ENCODE measurements around the gene NEU2. TPM values are rescaled to one million over a fixed set of nuclear protein-coding genes. Genes with fewer than 3 reads are reported as not detected.

The NEU2 gene
- total RNA-seq, 2 donors from 2014 or later, result not detected

DNA sequence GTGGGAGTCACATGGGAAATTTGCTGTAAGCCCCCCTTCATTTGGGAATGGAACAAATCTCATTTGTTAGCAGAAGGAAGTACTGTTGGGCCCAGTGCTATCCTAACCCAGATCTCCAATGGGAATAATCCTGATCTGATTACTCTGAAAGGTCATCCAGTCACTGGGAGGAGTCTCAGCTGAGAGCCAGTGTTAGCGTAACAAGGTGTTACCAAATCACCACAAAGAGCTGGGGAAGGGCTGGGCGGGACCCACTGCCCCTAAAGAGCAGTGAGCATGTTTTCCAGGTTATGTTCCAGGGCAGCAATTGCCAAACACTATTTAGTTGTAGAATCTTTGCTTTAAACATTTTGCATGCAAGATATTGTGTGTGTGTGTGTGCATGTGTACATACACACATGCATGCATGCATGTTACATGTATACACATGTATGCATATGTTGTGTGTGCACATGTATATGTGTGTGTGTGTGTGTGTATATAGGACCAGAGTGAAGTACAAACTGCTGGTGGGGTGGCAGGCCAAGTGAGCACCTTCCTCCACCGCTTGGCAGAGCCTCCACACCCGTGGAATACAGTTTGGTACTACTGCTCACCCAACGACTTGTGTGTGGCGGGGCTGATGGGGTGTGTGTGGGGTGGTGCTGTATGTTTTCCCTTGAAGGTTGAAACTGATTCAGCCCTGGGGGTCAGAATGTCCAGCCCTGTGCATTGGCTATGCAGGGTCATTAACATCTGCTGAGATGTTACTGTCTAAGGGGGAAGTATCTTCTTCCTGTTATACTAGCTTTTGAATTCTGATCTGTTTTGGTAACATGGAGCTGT, 42.9 kb downstream of the NEU2 start:
- DNase-seq (ENCODE audit: low spot score in 2 of 2), result peak in 1 of 2 donors; percentile 38
- H3K9me3 Mint-ChIP-seq, result peaks cover 0 to 5% of the 10 kb centered on the region in 2 donors
- peak in 1 of 2 donors; percentile 17 for ATAC-seq
- no peak overlapping the region for H3K27ac Mint-ChIP-seq
- peaks cover 14 to 33% of the 10 kb centered on the region in 2 donors for H3K36me3 Mint-ChIP-seq

DNA sequence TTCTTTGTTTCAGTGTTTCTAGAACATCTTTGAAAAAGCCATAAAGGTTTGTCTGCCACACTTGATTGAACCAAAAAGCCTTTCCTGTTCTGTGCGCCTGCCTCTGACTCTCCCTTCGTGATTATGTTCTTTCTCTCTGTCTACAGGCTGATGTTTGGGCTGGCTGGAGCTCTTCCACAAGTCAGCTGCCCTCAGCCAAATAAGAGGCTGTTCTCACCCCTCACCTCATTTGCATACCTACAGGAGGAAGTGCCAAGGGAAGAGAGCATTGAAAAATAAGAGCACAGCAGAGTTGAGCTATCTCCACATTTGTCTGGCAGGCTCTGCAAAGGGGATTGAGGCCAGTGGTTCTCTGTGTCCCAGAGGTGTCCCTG, 43.5 kb downstream of the NEU2 start:
- peak in 1 of 2 donors; percentile 55 for DNase-seq (ENCODE audit: low spot score in 2 of 2)
- ATAC-seq, result peak; percentile 21 to 33
- peaks cover 14 to 29% of the 10 kb centered on the region in 2 donors for H3K36me3 Mint-ChIP-seq
- H3K27ac Mint-ChIP-seq, result no peak overlapping the region
- H3K9me3 Mint-ChIP-seq, result peaks cover 0 to 5% of the 10 kb centered on the region in 2 donors

DNA sequence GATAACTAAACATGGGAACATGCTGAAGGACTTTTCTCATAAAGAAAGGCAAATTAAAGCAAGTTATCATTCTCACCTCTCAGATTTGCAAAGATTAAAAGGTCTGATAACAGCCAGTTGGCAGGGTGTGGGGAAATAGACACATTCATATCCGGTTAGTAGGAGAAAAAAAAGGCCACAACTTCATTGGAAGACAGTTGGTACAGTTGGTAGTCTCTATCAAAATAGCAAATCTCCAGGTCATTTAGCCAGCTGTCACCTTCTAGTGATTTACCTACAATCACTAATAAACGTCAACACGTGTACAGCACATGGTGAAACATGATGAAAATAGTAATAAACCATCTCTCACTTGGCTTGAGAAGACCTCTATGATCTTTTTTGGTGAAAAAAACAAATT, 44.3 kb downstream of the NEU2 start:
- H3K36me3 Mint-ChIP-seq, result peaks cover 11 to 21% of the 10 kb centered on the region in 2 donors
- DNase-seq (ENCODE audit: low spot score in 2 of 2) (no peak), ATAC-seq (no peak)
- H3K9me3 Mint-ChIP-seq, result peaks cover 0 to 2% of the 10 kb centered on the region in 2 donors
- H3K27ac Mint-ChIP-seq, result no peak overlapping the region

DNA sequence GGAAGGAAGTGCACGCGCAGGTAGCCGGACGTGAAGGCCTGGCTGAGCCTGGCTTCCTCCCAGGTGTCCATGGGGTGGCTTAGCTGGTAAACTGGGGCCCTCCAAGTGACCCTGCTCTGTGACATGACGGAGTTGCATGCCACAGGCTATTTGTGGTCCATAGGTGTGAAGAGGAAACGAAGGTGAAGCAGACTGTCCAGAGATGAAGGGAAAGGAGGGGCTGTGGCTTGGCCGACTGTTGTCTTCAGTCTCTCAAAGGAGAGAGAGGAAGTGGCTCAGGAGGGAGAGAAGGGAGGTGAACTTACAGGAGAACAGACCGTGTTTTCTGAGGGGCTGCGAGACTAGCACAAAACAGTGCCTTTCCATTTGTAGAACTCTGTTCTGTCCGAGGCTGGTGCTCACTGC, 47.0 kb downstream of the NEU2 start:
- peak in 1 of 2 donors; percentile 7 for ATAC-seq
- peak overlapping the region; percentile 57 to 94 for H3K27ac Mint-ChIP-seq
- DNase-seq (ENCODE audit: low spot score in 2 of 2), result peak in 1 of 2 donors; percentile 60

DNA sequence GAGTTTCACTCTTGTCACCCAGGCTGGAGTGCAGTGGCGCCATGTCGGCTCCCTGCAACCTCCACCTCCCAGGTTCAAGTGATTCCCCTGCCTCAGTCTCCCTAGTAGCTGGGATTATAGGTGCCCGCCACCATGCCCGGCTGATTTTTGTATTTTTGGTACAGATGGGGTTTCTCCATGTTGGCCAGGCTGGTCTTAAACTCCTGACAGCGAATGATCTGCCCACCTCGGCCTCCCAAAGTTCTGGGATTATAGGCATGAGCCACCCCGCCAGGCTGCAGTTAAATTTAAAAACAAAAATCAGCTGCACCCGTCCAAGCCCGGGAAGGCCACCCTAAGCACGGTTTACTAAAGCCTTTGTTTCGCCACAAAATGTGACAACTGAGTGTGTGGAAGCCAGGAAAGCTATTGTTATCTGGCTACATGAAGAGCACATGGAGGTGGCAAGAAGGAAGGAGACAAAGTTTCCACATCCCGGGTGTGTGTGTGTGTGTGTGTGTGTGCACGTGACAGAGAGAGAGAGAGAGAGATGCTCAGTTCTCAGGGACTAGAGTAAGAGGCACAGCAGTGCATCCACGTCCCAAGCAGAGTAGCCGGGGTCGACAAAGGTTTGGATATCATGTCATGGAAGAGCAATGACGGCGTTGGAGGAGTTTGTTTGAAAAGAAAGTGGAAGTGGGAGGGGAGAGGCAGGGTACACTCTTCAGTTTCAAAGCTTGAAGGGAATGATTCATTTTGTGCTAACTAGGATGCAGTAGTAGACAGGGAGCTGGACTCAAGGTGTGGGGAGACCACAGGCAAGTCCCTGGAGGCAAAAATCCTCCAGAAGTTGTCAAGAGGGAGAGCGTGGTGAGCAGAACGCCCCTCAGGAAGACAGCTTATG, 47.7 kb downstream of the NEU2 start:
- peak overlapping the region; percentile 96 to 97 for H3K27ac Mint-ChIP-seq
- DNase-seq (ENCODE audit: low spot score in 2 of 2) (peak in 1 of 2 donors; percentile 54), ATAC-seq (peak; percentile 29 to 36)
- H3K36me3 Mint-ChIP-seq, result peaks cover 21 to 33% of the 10 kb centered on the region in 2 donors
- H3K9me3 Mint-ChIP-seq, result no peaks in the 10 kb centered on the region

More for the DNA sequence above, 47.0 kb downstream of the NEU2 start:
- Mint-ChIP-seq H3K9me3 (no peaks in the 10 kb centered on the region), H3K36me3 (peaks cover 21 to 30% of the 10 kb centered on the region in 2 donors)

DNA sequence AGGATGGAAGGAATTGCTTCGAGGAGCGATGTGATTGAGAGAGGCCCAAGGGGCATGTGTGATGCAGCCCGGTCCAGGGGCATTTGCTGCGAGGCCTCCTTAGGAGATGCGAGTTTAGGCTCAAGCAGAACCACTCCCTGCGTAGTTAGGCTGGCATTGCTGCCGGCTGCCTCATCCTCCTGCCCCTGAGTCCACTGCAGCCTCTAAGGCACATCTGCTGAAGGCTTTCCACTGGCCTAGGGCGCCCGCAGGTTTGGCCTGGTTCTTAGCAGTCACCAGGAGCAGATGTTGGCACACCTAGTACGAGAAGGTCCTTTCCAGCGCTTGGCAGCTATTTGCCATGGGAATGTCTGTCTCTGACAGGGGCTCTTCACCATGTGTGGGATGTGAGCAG, 48.4 kb downstream of the NEU2 start:
- DNase-seq (ENCODE audit: low spot score in 2 of 2), result no peak
- no peaks in the 10 kb centered on the region for H3K9me3 Mint-ChIP-seq
- H3K36me3 Mint-ChIP-seq, result peaks cover 25 to 40% of the 10 kb centered on the region in 2 donors
- no peak for ATAC-seq
- H3K27ac Mint-ChIP-seq, result peak overlapping the region; percentile 96 to 97

DNA sequence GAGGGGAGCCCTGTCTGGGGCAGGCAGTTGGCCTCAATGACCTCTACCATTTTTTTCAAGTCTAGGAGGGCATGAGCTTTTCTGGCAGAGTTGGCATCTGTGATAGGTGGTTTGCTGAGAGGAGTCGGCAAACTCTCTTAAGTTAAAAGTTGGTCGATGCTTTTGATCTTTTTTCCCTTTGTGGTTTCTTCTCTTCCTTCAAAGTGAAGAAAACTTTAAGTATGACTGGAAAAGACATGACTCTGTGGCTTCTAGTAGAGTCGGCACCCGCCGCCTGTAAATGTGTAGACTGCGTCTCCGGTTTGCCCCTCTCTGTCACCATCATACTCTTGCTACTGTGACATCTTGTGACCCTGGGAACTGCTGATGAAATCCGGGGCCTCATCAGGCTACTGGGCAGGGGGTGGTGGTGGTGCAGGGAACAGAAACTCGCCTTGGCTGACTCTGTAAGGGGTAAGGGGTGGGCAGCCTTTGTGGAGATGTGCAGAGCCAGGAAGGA, 48.8 kb downstream of the NEU2 start:
- no peaks in the 10 kb centered on the region for H3K9me3 Mint-ChIP-seq
- peak; percentile 77 to 79 for ATAC-seq
- H3K27ac Mint-ChIP-seq, result peak overlapping the region; percentile 96 to 97
- H3K36me3 Mint-ChIP-seq, result peaks cover 25 to 44% of the 10 kb centered on the region in 2 donors
- DNase-seq (ENCODE audit: low spot score in 2 of 2), result peak; percentile 63 to 80

DNA sequence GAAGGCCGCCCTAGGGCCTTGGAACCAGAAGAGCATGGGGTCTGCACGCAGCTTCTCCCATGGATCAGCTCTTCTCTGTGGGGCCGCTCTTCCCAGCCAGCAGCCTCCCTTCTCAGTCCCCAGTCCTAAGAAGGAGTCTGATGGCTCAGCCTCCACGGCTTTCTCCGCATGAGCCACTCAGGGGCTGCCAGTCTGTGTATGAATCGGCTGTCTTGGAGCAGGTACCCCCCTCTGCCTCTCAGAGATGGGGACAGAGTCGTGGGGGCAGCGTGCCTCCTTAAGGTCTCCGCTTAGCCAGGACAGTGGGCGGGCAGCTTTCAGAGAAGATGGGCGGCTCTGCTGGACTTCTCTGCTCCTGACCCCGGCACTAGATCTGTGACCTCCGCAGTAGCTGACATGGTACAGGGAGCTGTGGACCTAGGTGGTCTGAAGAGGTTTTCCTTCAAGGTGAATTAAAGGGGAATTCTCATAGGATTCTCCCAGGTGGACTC, 49.3 kb downstream of the NEU2 start:
- ATAC-seq, result peak in 1 of 2 donors; percentile 16
- H3K36me3 Mint-ChIP-seq, result peaks cover 25 to 47% of the 10 kb centered on the region in 2 donors
- H3K9me3 Mint-ChIP-seq, result no peaks in the 10 kb centered on the region

DNA sequence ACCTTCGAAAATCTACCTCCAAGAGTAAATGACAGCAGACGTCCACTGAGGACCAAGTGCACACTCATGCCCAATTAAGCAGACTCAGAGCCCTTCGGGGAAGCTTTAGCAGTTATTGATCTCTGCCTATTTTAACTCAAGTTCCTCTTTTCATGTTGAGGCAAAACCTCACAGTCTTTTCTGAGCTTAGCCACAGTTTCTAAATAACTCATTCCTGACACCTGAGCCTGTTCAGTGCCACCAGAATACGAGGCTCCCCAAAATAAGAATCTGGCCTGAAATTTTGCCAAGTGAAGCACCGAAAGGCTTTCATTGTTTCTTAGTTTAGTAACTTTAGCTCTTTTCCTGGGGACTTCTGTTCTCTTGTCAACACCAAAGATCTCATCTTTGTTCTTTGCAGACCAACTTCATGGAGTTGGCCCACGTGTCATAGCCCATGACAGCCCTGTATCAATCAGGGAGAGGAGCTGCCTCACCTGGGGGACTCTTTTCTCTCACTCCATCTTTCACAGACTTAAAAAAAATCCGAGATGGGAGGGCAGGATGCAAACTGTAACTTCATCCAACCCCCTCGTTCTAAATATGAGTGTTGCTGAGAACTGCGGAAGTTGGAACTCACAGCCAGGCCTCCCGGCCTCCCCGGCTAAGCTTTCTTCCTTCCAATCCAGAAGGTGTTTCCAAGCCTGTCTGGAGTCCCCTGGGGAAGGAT, 49.9 kb downstream of the NEU2 start:
- DNase-seq (ENCODE audit: low spot score in 2 of 2) (peak; percentile 46 to 54), ATAC-seq (peak; percentile 39 to 68)
- Mint-ChIP-seq H3K27ac (peak overlapping the region; percentile 96 to 97), H3K9me3 (no peaks in the 10 kb centered on the region), H3K36me3 (peaks cover 25 to 50% of the 10 kb centered on the region in 2 donors)

More for the DNA sequence above, 49.3 kb downstream of the NEU2 start:
- peak overlapping the region; percentile 96 to 97 for H3K27ac Mint-ChIP-seq
- peak in 1 of 2 donors; percentile 55 for DNase-seq (ENCODE audit: low spot score in 2 of 2)

DNA sequence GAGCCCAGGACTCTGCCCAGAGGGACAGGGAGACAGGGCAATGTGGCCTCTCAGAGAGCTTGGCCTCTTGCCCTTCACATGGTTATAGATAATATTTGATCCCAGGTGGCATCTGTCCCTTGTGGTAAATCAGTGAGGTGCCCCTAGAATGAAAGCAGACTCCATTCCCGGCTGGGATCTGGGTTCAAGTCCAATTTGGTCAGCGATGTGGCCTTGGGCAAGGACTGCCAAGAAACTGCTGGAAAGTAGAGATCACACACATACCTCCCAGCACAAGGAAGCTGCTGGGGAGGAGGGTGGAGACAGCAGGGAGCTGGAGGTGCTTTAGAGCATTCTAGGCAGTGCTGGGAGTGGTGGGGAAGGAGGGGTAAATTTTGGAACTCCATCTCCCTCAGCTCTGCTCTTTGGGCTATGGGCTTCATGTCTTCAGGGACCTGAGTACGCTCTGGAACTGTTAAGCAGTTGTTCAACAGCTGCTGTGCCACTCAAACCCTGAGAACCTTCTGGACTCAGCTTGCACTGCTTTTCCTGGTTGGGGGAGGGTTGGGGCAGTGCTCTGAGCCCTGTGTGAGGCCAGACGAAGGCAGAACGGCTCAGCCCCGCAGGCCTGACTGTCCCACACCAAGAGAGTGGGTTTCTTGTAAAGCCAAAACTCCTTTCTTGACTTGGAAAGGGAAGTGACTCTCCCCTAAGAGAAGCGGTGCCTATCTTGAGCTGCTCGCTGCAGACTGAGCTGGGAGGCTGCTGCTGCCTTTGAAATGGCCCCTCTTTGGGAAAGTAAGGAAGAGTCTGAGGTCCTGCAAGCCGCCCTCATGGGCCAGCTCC, 50.7 kb downstream of the NEU2 start:
- ATAC-seq (no peak), DNase-seq (ENCODE audit: low spot score in 2 of 2) (peak in 1 of 2 donors; percentile 55)
- Mint-ChIP-seq H3K27ac (peak overlapping the region; percentile 96 to 97), H3K9me3 (no peaks in the 10 kb centered on the region), H3K36me3 (peaks cover 25 to 57% of the 10 kb centered on the region in 2 donors)

DNA sequence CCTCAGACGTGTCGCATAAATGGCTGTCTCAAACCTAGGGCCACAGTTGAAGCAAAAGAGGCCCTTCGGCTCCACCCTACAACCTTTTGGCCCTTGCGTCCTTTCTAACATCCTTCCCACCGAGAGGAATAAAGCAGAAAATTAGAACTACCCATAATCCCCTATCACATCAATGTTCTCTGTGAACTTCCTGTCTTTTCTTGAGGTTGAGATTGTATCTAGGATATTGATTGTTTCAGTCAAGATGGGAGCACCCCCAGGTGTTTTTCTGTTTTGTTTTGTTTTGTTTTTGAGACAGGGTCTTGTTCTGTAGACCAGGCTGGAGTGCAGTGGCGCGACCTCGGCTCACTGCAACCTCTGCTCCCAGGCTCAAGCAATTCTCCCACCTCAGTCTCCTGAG, 51.3 kb downstream of the NEU2 start:
- Mint-ChIP-seq H3K27ac (peak overlapping the region; percentile 96 to 97), H3K9me3 (no peaks in the 10 kb centered on the region), H3K36me3 (peaks cover 30 to 62% of the 10 kb centered on the region in 2 donors)
- ATAC-seq (no peak), DNase-seq (ENCODE audit: low spot score in 2 of 2) (no peak)

GRCh38 chr2:233084488-233084887, 52.0 kb downstream of the NEU2 start:
- Mint-ChIP-seq H3K27ac (peak overlapping the region; percentile 96 to 97), H3K36me3 (peaks cover 23 to 58% of the 10 kb centered on the region in 2 donors), H3K9me3 (no peaks in the 10 kb centered on the region)
- DNase-seq (ENCODE audit: low spot score in 2 of 2), result peak; percentile 46 to 65
- ATAC-seq, result peak; percentile 21 to 43

Measured in activated naive CD4-positive, alpha-beta T cell treated with anti-CD3 and anti-CD28 coated beads, Interleukin-2, amount 50 U/mL, for 72 hours (primary cell).